ENCODE data around the gene SSH2. TPM values are rescaled to one million over a fixed set of nuclear protein-coding genes. Genes with fewer than 3 reads are reported as not detected.

Gene SSH2
- polyA plus RNA-seq, 1 donor from 2014 or later = 16.6 TPM

- Histone ChIP-seq H3K4me3 (ENCODE audit: low read length) (peak overlapping the region; percentile 72), H3K9me3 (ENCODE audit: low read length) (no peaks in the 10 kb centered on the region), H3F3A (ENCODE audit: insufficient read depth, low read length, poor library complexity, severe bottlenecking) (peaks cover 8% of the 10 kb centered on the region), H3K27ac (ENCODE audit: low read length) (peak overlapping the region; percentile 99), H3K9ac (ENCODE audit: low read length) (peak overlapping the region; percentile 99), H3K9me2 (ENCODE audit: insufficient read depth, low read length) (no peaks in the 10 kb centered on the region), H2AFZ (ENCODE audit: low read depth, low read length) (peak overlapping the region; percentile 9), H3K79me2 (replicated peaks; ENCODE audit: insufficient read depth, low read length) (peaks cover 32% of the 10 kb centered on the region), H3K36me3 (ENCODE audit: insufficient read depth, low read length) (no peaks in the 10 kb centered on the region), H3K27me3 (ENCODE audit: insufficient read depth, low read depth, low read length) (no peaks in the 10 kb centered on the region), H3K4me2 (ENCODE audit: low read length) (peak overlapping the region; percentile 87), H4K20me1 (ENCODE audit: insufficient read depth) (peaks cover 14% of the 10 kb centered on the region)
- TF ChIP-seq POLR2AphosphoS5 (IDR thresholded peaks at IDR 0.05) (peak; percentile 84), CTCF (IDR thresholded peaks at IDR 0.05; ENCODE audit: poor library complexity, severe bottlenecking) (peak; percentile 98), RAD21 (conservative IDR thresholded peaks at IDR 0.05) (peak; percentile 94), SMC3 (conservative IDR thresholded peaks at IDR 0.05; ENCODE audit: poor library complexity) (peak; percentile 98), REST (IDR thresholded peaks at IDR 0.05; ENCODE audit: borderline replicate concordance) (no peak), TAF1 (IDR thresholded peaks at IDR 0.05; ENCODE audit: low read depth) (peak; percentile 33), EZH2 (IDR thresholded peaks at IDR 0.05; ENCODE audit: borderline replicate concordance, insufficient read depth, low read length, poor library complexity, severe bottlenecking) (no peak), MXI1 (conservative IDR thresholded peaks at IDR 0.05; ENCODE audit: poor library complexity, severe bottlenecking) (peak; percentile 26), EP300 (conservative IDR thresholded peaks at IDR 0.05; ENCODE audit: poor library complexity, severe bottlenecking) (peak; percentile 94)
These were observed 1.4 kb upstream of the SSH2 start for GRCh38 chr17:29931231-29931932.

DNA sequence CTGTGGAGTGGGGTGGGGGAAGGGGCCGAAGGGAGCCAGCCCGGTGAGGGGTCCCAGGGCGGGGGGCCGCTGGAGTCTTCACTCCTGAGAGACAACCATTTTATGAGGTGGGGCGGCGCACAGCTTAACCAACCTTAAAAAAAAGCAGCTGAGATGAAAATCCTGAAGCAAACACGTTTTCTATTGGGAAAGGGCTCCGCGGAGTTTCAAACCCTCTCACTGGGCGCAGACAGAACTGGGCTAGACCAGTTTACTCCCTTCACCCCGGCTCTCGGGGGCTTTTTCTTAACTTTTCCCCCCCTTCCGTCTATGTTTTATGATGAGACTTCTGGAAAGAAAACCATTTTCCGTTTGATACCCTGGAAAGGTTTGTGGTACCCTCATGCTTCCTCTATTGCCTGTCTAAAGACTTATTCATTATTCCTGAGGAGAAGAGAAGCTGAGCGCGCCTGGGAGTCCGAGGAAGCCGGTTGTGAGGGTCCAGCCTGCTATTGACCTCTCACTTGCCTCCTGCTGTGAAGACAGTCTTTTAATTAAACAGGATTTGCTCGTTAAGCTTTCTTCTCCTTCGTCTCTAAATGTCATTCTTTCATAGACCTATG is 482 bp upstream of the SSH2 start:
- Histone ChIP-seq H3K27me3 (ENCODE audit: insufficient read depth, low read depth, low read length) (no peaks in the 10 kb centered on the region), H2AFZ (ENCODE audit: low read depth, low read length) (peak overlapping the region; percentile 41), H3F3A (ENCODE audit: insufficient read depth, low read length, poor library complexity, severe bottlenecking) (peaks cover 8% of the 10 kb centered on the region), H3K27ac (ENCODE audit: low read length) (peak overlapping the region; percentile 99), H3K4me3 (ENCODE audit: low read length) (peak overlapping the region; percentile 72), H3K79me2 (replicated peaks; ENCODE audit: insufficient read depth, low read length) (peaks cover 41% of the 10 kb centered on the region), H4K20me1 (ENCODE audit: insufficient read depth) (peaks cover 16% of the 10 kb centered on the region), H3K9ac (ENCODE audit: low read length) (peak overlapping the region; percentile 99), H3K9me2 (ENCODE audit: insufficient read depth, low read length) (no peaks in the 10 kb centered on the region), H3K9me3 (ENCODE audit: low read length) (no peaks in the 10 kb centered on the region), H3K36me3 (ENCODE audit: insufficient read depth, low read length) (no peaks in the 10 kb centered on the region), H3K4me2 (ENCODE audit: low read length) (peak overlapping the region; percentile 75)
- peak; percentile 49 for TF ChIP-seq MXI1 (conservative IDR thresholded peaks at IDR 0.05; ENCODE audit: poor library complexity, severe bottlenecking)
- TF ChIP-seq REST (IDR thresholded peaks at IDR 0.05; ENCODE audit: borderline replicate concordance) = no peak

Data from neural cell (in vitro differentiated cells).